Vagina (tissue), 2 donors: ENCODE data around the gene LPP. TPM values are rescaled to one million over a fixed set of nuclear protein-coding genes. Genes with fewer than 3 reads are reported as not detected.

Experiments used
- DNase-seq, 2 donors: peaks; one replicate each; pipeline ENCODE4 v3.0.0-alpha.2; 2017; ENCODE audit errors: extremely low spot score in 2 of 2
- H3K27ac ChIP-seq: fragments of 200-600 bp; sonication (generic); one replicate; pipeline ENCODE4 v1.5.1; 2019
- H3K27me3 ChIP-seq: fragments of 200-600 bp; sonication (generic); one replicate; pipeline ENCODE4 v1.5.1; 2019
- H3K36me3 ChIP-seq, 2 donors: fragments of 200-600 bp; sonication (generic); one replicate each; pipeline ENCODE4 v1.5.1; 2017 to 2019
- H3K4me1 ChIP-seq: fragments of 200-600 bp; sonication (generic); one replicate; pipeline ENCODE4 v1.5.1; 2019
- H3K4me3 ChIP-seq, 2 donors: fragments of 200-600 bp; sonication (generic); 1 replicate in 1 of 2; 2 replicates in 1 of 2; pipeline ENCODE4 v1.5.1; 2016 to 2019
- H3K9me3 ChIP-seq: fragments of 200-600 bp; sonication (generic); one replicate; pipeline ENCODE4 v1.5.1; 2019
- CTCF ChIP-seq, 3 experiments: fragments of 450-650 bp in 2 of 3; fragments of 200-600 bp in 1 of 3; sonication (generic) in 1 of 3; IDR thresholded peaks; one replicate each; pipeline ENCODE4 v1.5.1; 2017 to 2019; ENCODE audit warnings: antibody characterized with exemption in 3 of 3, mild to moderate bottlenecking in 2 of 3, moderate library complexity in 2 of 3
- POLR2A ChIP-seq, 2 donors: fragments of 450-650 bp; IDR thresholded peaks; one replicate each; pipeline ENCODE4 v1.6.1; 2017; ENCODE audit warnings: antibody characterized with exemption in 2 of 2, mild to moderate bottlenecking in 2 of 2, moderate library complexity in 2 of 2
- POLR2AphosphoS5 ChIP-seq, 2 donors: sonication (generic); formaldehyde crosslinking; IDR thresholded peaks; one replicate each; pipeline ENCODE4 v1.9.0; 2017; ENCODE audit warnings: antibody characterized with exemption in 2 of 2, mild to moderate bottlenecking in 2 of 2, low read depth in 1 of 2; ENCODE audit not compliant: insufficient read depth in 1 of 2
- intact Hi-C: fragments of 100-400 bp; cut with DNase I; formaldehyde crosslinking; loops from one replicate; pipeline ENCODE4 v1.15.1; 2023
- total RNA-seq: library from RNA; depleted of rRNA; stranded (reverse); fragments of >200 nt; gene quantifications from one replicate; pipeline ENCODE4 v1.2.3, GENCODE V29; 2016

The LPP gene
- total RNA-seq, 1 donor from 2014 or later, result 248 TPM

GRCh38 chr3:188268336-188268735 is 114.4 kb downstream of the LPP start:
- DNase-seq, result no peak
- H3K4me3 ChIP-seq, result no peak overlapping the region
- H3K9me3 ChIP-seq, result no peaks in the 10 kb centered on the region
- H3K27me3 ChIP-seq, result no peaks in the 10 kb centered on the region
- no peak overlapping the region for H3K27ac ChIP-seq
- no peak for TF ChIP-seq CTCF (IDR thresholded peaks at IDR 0.05)
- no peak for TF ChIP-seq POLR2A (IDR thresholded peaks at IDR 0.05)
- TF ChIP-seq POLR2AphosphoS5 (IDR thresholded peaks at IDR 0.05; ENCODE audit: insufficient read depth in 1 of 2, low read depth in 1 of 2), result no peak
- H3K4me1 ChIP-seq, result peaks cover 70% of the 10 kb centered on the region
- H3K36me3 ChIP-seq, result no peaks in the 10 kb centered on the region
- intact Hi-C loops, result loop anchor here (10.0 kb wide), 3 partner anchors 54 to 676 kb away; no protein-coding TSS in a partner anchor

- H3K27ac ChIP-seq, result peak overlapping the region; percentile 2
- intact Hi-C loops, result loop anchor here (10.0 kb wide), 3 partner anchors 54 to 676 kb away; no protein-coding TSS in a partner anchor
- H3K4me1 ChIP-seq, result peaks cover 70% of the 10 kb centered on the region
- H3K4me3 ChIP-seq, result no peak overlapping the region
- no peaks in the 10 kb centered on the region for H3K9me3 ChIP-seq
- no peaks in the 10 kb centered on the region for H3K36me3 ChIP-seq
- TF ChIP-seq POLR2A (IDR thresholded peaks at IDR 0.05) (no peak), POLR2AphosphoS5 (IDR thresholded peaks at IDR 0.05; ENCODE audit: insufficient read depth in 1 of 2, low read depth in 1 of 2) (no peak), CTCF (IDR thresholded peaks at IDR 0.05) (no peak)
- no peak for DNase-seq
- no peaks in the 10 kb centered on the region for H3K27me3 ChIP-seq
These were observed 115.1 kb downstream of the LPP start for GRCh38 chr3:188269040-188269439.

- intact Hi-C loops, result no loop called here
- Histone ChIP-seq H3K9me3 (no peaks in the 10 kb centered on the region), H3K4me3 (no peak overlapping the region), H3K27me3 (no peaks in the 10 kb centered on the region), H3K36me3 (no peaks in the 10 kb centered on the region), H3K4me1 (peaks cover 73% of the 10 kb centered on the region), H3K27ac (peak overlapping the region; percentile 69)
- no peak for DNase-seq
- TF ChIP-seq POLR2A (IDR thresholded peaks at IDR 0.05) (no peak), POLR2AphosphoS5 (IDR thresholded peaks at IDR 0.05; ENCODE audit: insufficient read depth in 1 of 2, low read depth in 1 of 2) (peak in 1 of 2 donors; percentile 56)
These were observed 116.5 kb downstream of the LPP start for GRCh38 chr3:188270423-188270972.

- Histone ChIP-seq H3K36me3 (no peaks in the 10 kb centered on the region), H3K9me3 (no peaks in the 10 kb centered on the region), H3K27me3 (no peaks in the 10 kb centered on the region), H3K4me3 (no peak overlapping the region), H3K27ac (peak overlapping the region; percentile 69), H3K4me1 (peaks cover 77% of the 10 kb centered on the region)
- no peak for TF ChIP-seq POLR2A (IDR thresholded peaks at IDR 0.05)
- no peak for TF ChIP-seq POLR2AphosphoS5 (IDR thresholded peaks at IDR 0.05; ENCODE audit: insufficient read depth in 1 of 2, low read depth in 1 of 2)
- TF ChIP-seq CTCF (IDR thresholded peaks at IDR 0.05), result no peak
- intact Hi-C loops, result no loop called here
- no peak for DNase-seq
These were observed 117.4 kb downstream of the LPP start for GRCh38 chr3:188271226-188271914.

- H3K27me3 ChIP-seq, result no peaks in the 10 kb centered on the region
- TF ChIP-seq POLR2AphosphoS5 (IDR thresholded peaks at IDR 0.05; ENCODE audit: insufficient read depth in 1 of 2, low read depth in 1 of 2) (no peak), POLR2A (IDR thresholded peaks at IDR 0.05) (no peak), CTCF (IDR thresholded peaks at IDR 0.05) (no peak)
- H3K9me3 ChIP-seq, result no peaks in the 10 kb centered on the region
- H3K4me3 ChIP-seq, result no peak overlapping the region
- H3K4me1 ChIP-seq, result peaks cover 65% of the 10 kb centered on the region
- peak overlapping the region; percentile 69 for H3K27ac ChIP-seq
- DNase-seq, result no peak
- intact Hi-C loops, result no loop called here
- H3K36me3 ChIP-seq, result no peaks in the 10 kb centered on the region
These were observed 118.8 kb downstream of the LPP start for GRCh38 chr3:188272481-188273372.
